Karpas-422 (cell line): ENCODE measurements around the gene MCM6. TPM values are rescaled to one million over a fixed set of nuclear protein-coding genes. Genes with fewer than 3 reads are reported as not detected.

ENCODE experiments used
- DNase-seq: peaks from one replicate; pipeline ENCODE4 v3.0.0-alpha.2; 2015
- H2AFZ ChIP-seq: fragments of 200-600 bp; sonication (generic); 2 replicates; pipeline ENCODE4 v1.6.1; 2014; ENCODE audit warnings: antibody characterized with exemption, low read length, mixed read lengths
- H3K27ac ChIP-seq: fragments of 200-600 bp; sonication (generic); 2 replicates; pipeline ENCODE4 v1.5.1; 2014; ENCODE audit warnings: mild to moderate bottlenecking, low read length, moderate library complexity
- H3K27me3 ChIP-seq: fragments of 200-600 bp; sonication (generic); 2 replicates; pipeline ENCODE4 v1.6.1; 2014; ENCODE audit warnings: low read length, mixed read lengths
- H3K36me3 ChIP-seq: fragments of 200-600 bp; sonication (generic); 2 replicates; pipeline ENCODE4 v1.6.1; 2014; ENCODE audit warnings: low read length, mixed read lengths; ENCODE audit not compliant: insufficient read depth
- H3K4me1 ChIP-seq: fragments of 200-600 bp; sonication (generic); 2 replicates; pipeline ENCODE4 v1.6.1; 2014; ENCODE audit warnings: mild to moderate bottlenecking, low read length, mixed read lengths
- H3K4me2 ChIP-seq: fragments of 200-600 bp; sonication (generic); 2 replicates; pipeline ENCODE4 v1.6.1; 2014; ENCODE audit warnings: low read length, low read depth, mild to moderate bottlenecking; ENCODE audit not compliant: poor library complexity, severe bottlenecking
- H3K4me3 ChIP-seq: fragments of 200-600 bp; sonication (generic); 2 replicates; pipeline ENCODE4 v1.5.1; 2014; ENCODE audit warnings: mild to moderate bottlenecking, antibody characterized with exemption, low read length, mixed read lengths
- H3K79me2 ChIP-seq: fragments of 200-600 bp; sonication (generic); 2 replicates; pipeline ENCODE4 v1.6.1; 2014; ENCODE audit warnings: mild to moderate bottlenecking, low read length, mixed read lengths
- H3K9ac ChIP-seq: fragments of 200-600 bp; sonication (generic); 2 replicates; pipeline ENCODE4 v1.6.0; 2014; ENCODE audit warnings: low read length
- H3K9me2 ChIP-seq: fragments of 200-600 bp; sonication (generic), shearing (Covaris generic); replicated peaks from 2 replicates; pipeline ENCODE4 v1.6.0; 2014; ENCODE audit warnings: mild to moderate bottlenecking, low read length, moderate library complexity; ENCODE audit not compliant: insufficient read depth
- H3K9me3 ChIP-seq: fragments of 300-700, 200-600 bp; sonication (generic); 2 replicates; pipeline ENCODE4 v1.6.1; 2014; ENCODE audit warnings: low read length, mixed read lengths
- H4K20me1 ChIP-seq: fragments of 200-600 bp; sonication (generic); 2 replicates; pipeline ENCODE4 v1.6.1; 2014; ENCODE audit warnings: mild to moderate bottlenecking, antibody characterized with exemption, low read length, low read depth; ENCODE audit not compliant: insufficient read depth
- total RNA-seq: library from RNA; depleted of rRNA; stranded (reverse); fragments of >200 nt; shearing (Covaris generic); gene quantifications from 2 replicates; pipeline ENCODE4 v1.2.3, GENCODE V29; 2014; ENCODE audit warnings: low replicate concordance

The MCM6 gene
- total RNA-seq, 1 experiment from 2014 or later = 35.4 TPM

GRCh38 chr2:135839713-135840112 is 36.5 kb downstream of the MCM6 start:
- no peaks in the 10 kb centered on the region for H3K9me3 ChIP-seq
- no peaks in the 10 kb centered on the region for H3K4me1 ChIP-seq
- no peak overlapping the region for H3K4me2 ChIP-seq
- H3K27me3 ChIP-seq = no peaks in the 10 kb centered on the region
- peaks cover 27% of the 10 kb centered on the region; the same call in 1 of the 2 replicates for H3K36me3 ChIP-seq
- no peak overlapping the region for H2AFZ ChIP-seq
- H4K20me1 ChIP-seq = no peaks in the 10 kb centered on the region
- no peaks in the 10 kb centered on the region for H3K79me2 ChIP-seq
- no peak overlapping the region for H3K27ac ChIP-seq
- DNase-seq = no peak
- no peak overlapping the region for H3K9ac ChIP-seq
- no peak overlapping the region for H3K4me3 ChIP-seq
- H3K9me2 ChIP-seq = no peaks in the 10 kb centered on the region

GRCh38 chr2:135838502-135838901 is 37.7 kb downstream of the MCM6 start:
- no peaks in the 10 kb centered on the region for H3K79me2 ChIP-seq
- H4K20me1 ChIP-seq = no peaks in the 10 kb centered on the region
- no peak overlapping the region for H3K4me2 ChIP-seq
- no peak overlapping the region for H2AFZ ChIP-seq
- H3K4me3 ChIP-seq = no peak overlapping the region
- no peaks in the 10 kb centered on the region for H3K9me2 ChIP-seq
- DNase-seq = no peak
- H3K4me1 ChIP-seq = no peaks in the 10 kb centered on the region
- no peaks in the 10 kb centered on the region for H3K9me3 ChIP-seq
- no peak overlapping the region for H3K9ac ChIP-seq
- no peaks in the 10 kb centered on the region for H3K27me3 ChIP-seq
- H3K27ac ChIP-seq = no peak overlapping the region
- H3K36me3 ChIP-seq = peaks cover 16% of the 10 kb centered on the region; the same call in 1 of the 2 replicates

- H3K9me3 ChIP-seq = no peaks in the 10 kb centered on the region
- H3K4me3 ChIP-seq = no peak within 1 kb of the TSS
- no peaks in the 10 kb centered on the region for H3K4me1 ChIP-seq
- H3K27ac ChIP-seq = no peak within 1 kb of the TSS
- no peaks in the 10 kb centered on the region for H3K79me2 ChIP-seq
- no peak within 1 kb of the TSS for H2AFZ ChIP-seq
- H4K20me1 ChIP-seq = no peaks in the 10 kb centered on the region
- no peak within 1 kb of the TSS for H3K4me2 ChIP-seq
- DNase-seq = no peak
- H3K9me2 ChIP-seq = no peaks in the 10 kb centered on the region
- H3K9ac ChIP-seq = no peak within 1 kb of the TSS
- H3K27me3 ChIP-seq = no peaks in the 10 kb centered on the region
- peaks cover 7% of the 10 kb centered on the region; the same call in 1 of the 2 replicates for H3K36me3 ChIP-seq
Measured at GRCh38 chr2:135836596-135837270, 39.5 kb downstream of the MCM6 start, which contains the start of gene LCT. LCT (minus strand) TSS chr2:135837184; CDS start chr2:135837169, 15 bp downstream.

GRCh38 chr2:135832891-135833290 is 43.4 kb downstream of the MCM6 start:
- no peak overlapping the region for H3K9ac ChIP-seq
- no peaks in the 10 kb centered on the region for H3K9me3 ChIP-seq
- no peaks in the 10 kb centered on the region for H4K20me1 ChIP-seq
- H3K79me2 ChIP-seq = no peaks in the 10 kb centered on the region
- no peaks in the 10 kb centered on the region for H3K36me3 ChIP-seq
- no peak for DNase-seq
- no peaks in the 10 kb centered on the region for H3K27me3 ChIP-seq
- H3K27ac ChIP-seq = no peak overlapping the region
- H3K4me2 ChIP-seq = no peak overlapping the region
- no peak overlapping the region for H2AFZ ChIP-seq
- H3K4me3 ChIP-seq = no peak overlapping the region
- no peaks in the 10 kb centered on the region for H3K9me2 ChIP-seq
- H3K4me1 ChIP-seq = no peaks in the 10 kb centered on the region

GRCh38 chr2:135831180-135831812 is 44.9 kb downstream of the MCM6 start:
- Histone ChIP-seq H3K9me3 (no peaks in the 10 kb centered on the region), H3K36me3 (no peaks in the 10 kb centered on the region), H3K4me1 (no peaks in the 10 kb centered on the region), H3K9me2 (no peaks in the 10 kb centered on the region), H3K27ac (no peak overlapping the region), H3K9ac (no peak overlapping the region), H3K27me3 (no peaks in the 10 kb centered on the region), H4K20me1 (no peaks in the 10 kb centered on the region), H3K79me2 (no peaks in the 10 kb centered on the region), H3K4me3 (no peak overlapping the region), H2AFZ (no peak overlapping the region), H3K4me2 (no peak overlapping the region)
- no peak for DNase-seq

- H3K9ac ChIP-seq = no peak overlapping the region
- H3K9me3 ChIP-seq = no peaks in the 10 kb centered on the region
- no peaks in the 10 kb centered on the region for H3K9me2 ChIP-seq
- H4K20me1 ChIP-seq = no peaks in the 10 kb centered on the region
- no peak for DNase-seq
- no peaks in the 10 kb centered on the region for H3K79me2 ChIP-seq
- no peaks in the 10 kb centered on the region for H3K4me1 ChIP-seq
- no peaks in the 10 kb centered on the region for H3K27me3 ChIP-seq
- no peak overlapping the region for H3K4me2 ChIP-seq
- H3K36me3 ChIP-seq = no peaks in the 10 kb centered on the region
- no peak overlapping the region for H3K27ac ChIP-seq
- H3K4me3 ChIP-seq = no peak overlapping the region
- H2AFZ ChIP-seq = no peak overlapping the region
Measured at GRCh38 chr2:135829378-135830135, 46.7 kb downstream of the MCM6 start.

GRCh38 chr2:135826544-135826943 is 49.7 kb downstream of the MCM6 start:
- H3K9me3 ChIP-seq = no peaks in the 10 kb centered on the region
- H2AFZ ChIP-seq = no peak overlapping the region
- no peak overlapping the region for H3K4me3 ChIP-seq
- no peaks in the 10 kb centered on the region for H3K79me2 ChIP-seq
- H3K27me3 ChIP-seq = no peaks in the 10 kb centered on the region
- no peak overlapping the region for H3K9ac ChIP-seq
- H3K36me3 ChIP-seq = peaks cover 3% of the 10 kb centered on the region; the same call in 1 of the 2 replicates
- H3K27ac ChIP-seq = no peak overlapping the region
- DNase-seq = no peak
- no peak overlapping the region for H3K4me2 ChIP-seq
- H3K4me1 ChIP-seq = no peaks in the 10 kb centered on the region
- no peaks in the 10 kb centered on the region for H4K20me1 ChIP-seq
- H3K9me2 ChIP-seq = no peaks in the 10 kb centered on the region

GRCh38 chr2:135825550-135826176 is 50.6 kb downstream of the MCM6 start:
- Histone ChIP-seq H3K27me3 (no peaks in the 10 kb centered on the region), H3K9me3 (no peaks in the 10 kb centered on the region), H3K9me2 (no peaks in the 10 kb centered on the region), H4K20me1 (no peaks in the 10 kb centered on the region), H3K9ac (no peak overlapping the region), H3K36me3 (peaks cover 3% of the 10 kb centered on the region; the same call in 1 of the 2 replicates), H3K4me1 (no peaks in the 10 kb centered on the region), H3K79me2 (no peaks in the 10 kb centered on the region), H3K4me2 (no peak overlapping the region), H3K27ac (no peak overlapping the region), H2AFZ (no peak overlapping the region), H3K4me3 (no peak overlapping the region)
- no peak for DNase-seq
